Right renal pelvis (tissue), 4 donors: Measurements from ENCODE around the gene RALGPS2. TPM values are rescaled to one million over a fixed set of nuclear protein-coding genes. Genes with fewer than 3 reads are reported as not detected.
"Not testable (repeated sequence)": the region's sequence is repeated elsewhere in the genome, so short reads cannot be mapped to it uniquely, and the experiment has no call there.

Experiments
- DNase-seq, 4 donors: peaks; one replicate each; pipeline ENCODE4 v3.0.0-alpha.2; 2013; ENCODE audit warnings: low read depth in 4 of 4, low spot score in 3 of 4, missing footprints in 1 of 4
- polyA plus RNA-seq, 4 donors: library from polyadenylated mRNA; unstranded; fragments of 120-200 nt; gene quantifications; one replicate each; pipeline ENCODE4 v1.2.1, GENCODE V29; 2013; ENCODE audit not compliant: insufficient read length in 4 of 4

RALGPS2 gene
- polyA plus RNA-seq, 4 donors, result 31.2 to 36.0 (median 32.4) TPM

DNA sequence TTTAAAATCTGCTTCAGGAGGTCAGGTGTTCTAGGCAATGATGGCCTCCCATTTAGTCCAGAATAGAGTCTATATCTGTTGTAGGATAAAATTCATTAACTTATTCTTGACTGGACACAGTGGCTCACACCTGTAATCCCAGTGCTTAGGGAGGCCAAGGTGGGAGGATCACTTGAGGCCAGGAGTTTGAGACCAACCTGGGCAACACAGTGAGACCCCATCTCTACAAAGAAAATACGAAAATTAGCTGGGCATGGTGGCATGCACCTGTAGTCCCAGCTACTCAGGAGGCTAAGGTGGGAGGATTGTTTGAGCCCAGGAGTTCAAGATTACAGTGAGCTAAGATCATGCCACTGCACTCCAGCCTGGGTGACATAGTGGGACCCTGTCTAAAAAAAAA, 122.9 kb downstream of the RALGPS2 start:
- not testable (repeated sequence) for DNase-seq

DNA sequence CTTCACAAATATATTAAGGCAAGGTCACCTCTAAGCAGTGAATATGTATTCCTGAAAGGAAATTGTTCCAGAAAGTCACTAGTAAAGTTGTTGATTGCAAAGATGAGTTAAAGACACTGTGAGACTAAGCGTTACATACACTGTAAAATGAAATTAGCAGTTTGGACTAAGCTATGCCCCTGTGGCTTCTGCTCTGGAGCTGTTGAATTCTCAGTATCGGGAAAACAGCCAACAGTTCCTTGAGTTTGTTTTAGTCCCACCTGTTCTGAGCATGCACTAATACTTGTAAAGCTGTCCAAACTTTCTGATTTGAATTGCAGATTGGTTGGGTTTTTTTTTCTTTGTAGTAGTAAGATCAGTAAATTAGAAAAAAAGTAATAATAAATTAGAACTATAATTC, 124.9 kb downstream of the RALGPS2 start:
- no peak for DNase-seq

DNA sequence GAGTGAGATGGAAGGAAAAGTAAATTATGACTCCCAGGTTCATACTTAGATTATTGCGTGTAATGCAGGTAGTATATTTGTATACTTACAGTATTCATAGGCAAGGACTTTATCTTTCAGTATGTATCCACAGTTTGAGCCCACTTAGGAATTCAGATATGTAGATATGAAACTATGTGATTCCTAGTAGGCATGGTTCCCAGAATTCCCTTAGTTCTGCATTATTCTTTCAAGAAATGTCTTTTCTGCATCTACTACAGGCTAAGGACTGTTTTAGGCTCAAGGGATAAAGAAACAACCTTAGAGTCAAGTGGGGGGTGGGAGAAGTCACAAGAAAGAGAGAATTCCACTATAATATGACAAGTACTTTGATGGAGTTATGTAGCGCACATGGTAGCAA, 132.1 kb downstream of the RALGPS2 start:
- no peak for DNase-seq

DNA sequence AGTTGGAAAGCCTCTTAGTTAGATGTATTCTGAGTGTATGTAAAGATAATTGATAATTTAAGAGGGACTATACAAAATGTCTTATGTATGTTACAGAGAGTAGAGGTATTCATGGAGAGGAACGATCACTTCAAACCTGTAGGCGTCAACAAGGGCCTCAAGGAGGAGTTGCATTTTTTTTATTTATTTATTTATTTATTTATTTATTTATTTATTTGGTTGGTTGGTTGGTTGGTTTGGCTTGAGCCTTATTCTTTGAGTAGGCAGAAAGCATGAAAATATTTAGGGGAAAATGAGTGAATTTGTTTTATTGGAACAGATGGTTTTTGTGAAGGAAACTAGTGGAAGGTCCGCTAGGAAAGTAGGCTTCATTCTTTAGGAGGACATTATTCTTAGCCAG, 137.4 kb downstream of the RALGPS2 start:
- no peak for DNase-seq

DNA sequence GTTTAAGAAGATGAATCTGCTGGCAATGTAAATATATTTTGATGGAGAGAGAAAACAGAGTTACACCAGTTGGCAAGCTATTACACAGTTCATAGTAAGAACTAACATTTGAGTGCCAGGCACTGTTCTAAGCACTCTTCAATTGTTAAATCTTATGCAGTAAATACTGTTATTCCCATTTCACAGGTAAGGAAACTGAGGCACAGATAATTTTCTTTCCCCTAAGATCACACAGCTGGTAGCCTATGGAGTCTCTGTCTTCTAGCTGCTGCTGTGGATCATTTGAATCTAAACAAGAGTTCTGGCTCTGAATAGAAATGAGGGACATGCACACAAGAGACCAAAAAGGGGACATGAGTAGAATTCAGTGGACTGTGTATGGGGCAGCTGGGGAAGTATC, 137.8 kb downstream of the RALGPS2 start:
- no peak for DNase-seq

DNA sequence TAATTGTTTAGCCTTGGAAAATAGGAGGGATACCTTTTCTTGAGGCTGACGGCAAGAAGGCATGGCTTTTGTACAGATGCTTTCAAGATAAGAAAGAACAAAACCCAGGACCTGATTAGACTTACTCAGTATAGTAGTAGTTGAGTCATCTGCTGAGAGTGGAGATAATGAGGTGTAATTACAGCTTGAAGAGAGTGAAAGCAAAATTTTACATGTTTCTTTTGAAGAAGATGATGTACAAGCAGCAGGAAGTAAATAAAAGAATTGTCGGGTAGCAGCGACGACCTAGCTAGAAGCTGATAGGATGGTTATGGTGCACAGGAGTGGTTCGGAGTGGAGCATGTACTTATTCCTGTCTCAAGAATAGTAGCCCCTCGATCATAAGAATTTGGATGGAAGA, 139.3 kb downstream of the RALGPS2 start:
- DNase-seq, result no peak

DNA sequence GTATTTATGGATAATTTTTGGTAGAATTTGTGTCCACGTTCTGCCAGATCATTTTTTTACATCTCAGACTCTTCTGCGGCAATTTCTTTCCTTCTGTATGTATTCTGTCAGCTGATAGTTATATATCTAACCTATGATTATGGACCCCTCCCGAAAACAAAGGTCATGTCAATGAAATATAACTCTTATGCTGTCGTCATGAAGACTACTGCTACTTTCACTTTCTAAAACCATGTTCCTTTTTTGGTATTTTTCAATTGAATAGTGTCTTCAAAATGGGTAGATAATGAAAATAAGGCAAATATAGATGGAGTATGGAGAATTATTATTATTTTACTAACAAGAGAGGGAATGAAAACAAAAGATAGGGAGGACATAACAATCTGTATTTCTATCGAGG, 142.6 kb downstream of the RALGPS2 start:
- no peak for DNase-seq

DNA sequence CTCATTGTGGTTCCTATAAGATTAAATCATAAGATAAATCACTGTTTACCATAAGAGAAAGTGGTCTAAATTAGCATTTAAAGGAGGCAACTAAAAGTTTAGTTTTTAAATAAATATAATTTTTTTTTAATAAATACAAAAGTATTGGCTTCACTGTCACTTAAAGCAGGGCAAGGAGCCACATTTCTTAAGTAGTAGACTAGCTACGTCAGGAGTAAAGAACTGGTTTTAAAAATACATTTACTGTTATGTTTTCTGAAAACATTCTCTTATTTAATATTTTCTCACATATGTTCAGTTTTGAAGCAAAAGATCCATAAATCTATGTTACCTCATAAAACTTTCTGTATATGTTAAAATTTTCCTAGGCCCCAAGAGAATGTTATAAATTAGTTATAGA, 143.7 kb downstream of the RALGPS2 start:
- DNase-seq, result no peak

DNA sequence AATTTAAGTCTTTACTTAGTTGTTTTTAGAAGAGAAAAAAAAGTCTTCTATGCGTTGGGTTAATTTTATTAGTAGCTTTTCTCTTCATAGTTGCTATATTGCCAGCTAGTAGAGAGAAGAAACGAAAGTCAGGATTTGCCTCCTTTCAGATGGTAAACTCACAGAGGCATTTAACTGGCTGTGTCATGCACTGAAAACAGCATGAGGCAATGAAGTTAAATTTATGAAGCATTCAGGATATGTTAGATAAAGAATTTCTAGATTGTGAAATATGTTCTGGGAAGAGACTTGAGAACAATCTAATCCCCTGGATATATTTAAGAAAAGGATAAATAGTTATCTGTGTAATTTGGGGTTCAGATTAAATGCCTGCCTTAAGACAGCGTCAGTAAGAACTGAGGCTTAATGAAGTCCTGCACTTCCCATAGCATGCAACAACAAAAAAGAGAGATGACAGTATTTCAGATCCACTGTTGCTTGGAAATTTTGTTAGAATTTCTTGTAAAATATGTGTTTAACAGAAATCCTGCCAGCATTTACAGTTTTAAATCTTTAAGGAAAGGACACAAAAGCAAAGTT, 144.2 kb downstream of the RALGPS2 start:
- DNase-seq, result no peak

DNA sequence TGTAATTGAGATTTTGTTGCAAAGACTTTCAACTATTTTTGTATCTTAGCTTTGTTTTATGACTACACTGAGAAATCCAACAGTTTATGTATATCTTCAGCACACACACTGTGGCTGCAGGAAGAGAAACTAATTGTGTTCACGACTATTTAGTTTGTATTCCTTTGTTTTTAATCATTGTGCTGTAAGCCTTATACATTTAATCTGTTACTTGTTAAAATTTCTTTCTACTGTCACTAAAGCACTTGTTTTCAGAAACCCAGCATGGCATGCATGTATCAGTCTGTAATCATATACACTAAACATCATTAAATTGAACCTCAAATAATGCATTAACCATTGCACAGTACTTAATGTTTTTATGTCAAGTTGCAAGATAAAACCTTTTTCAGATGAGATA, 145.2 kb downstream of the RALGPS2 start:
- DNase-seq, result no peak

DNA sequence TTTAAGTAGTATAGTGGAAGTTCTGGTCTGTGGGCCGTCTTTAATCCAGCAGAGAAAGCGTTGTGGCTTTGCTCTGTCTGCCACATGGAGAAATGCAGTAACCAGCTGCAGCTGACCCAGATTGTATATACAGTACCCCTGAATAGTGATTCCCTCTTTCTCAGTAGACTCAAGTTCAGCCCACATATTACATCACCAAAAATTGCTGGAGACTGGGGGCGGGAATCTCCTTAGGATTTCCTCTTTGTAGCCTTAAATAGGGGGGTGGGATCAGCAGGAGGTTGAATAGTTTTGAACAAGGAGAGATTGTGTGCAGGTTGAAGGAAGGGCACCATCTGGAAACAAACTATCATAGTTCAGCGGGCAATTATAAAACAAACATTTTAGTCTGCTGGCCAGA, 145.9 kb downstream of the RALGPS2 start, which contains the start of gene ANGPTL1:
Gene ANGPTL1, minus strand, starts transcription at position 134 of the 400 bp plus-strand sequence. CDS start 5,301 bp downstream, outside the sequence.
- peak in 2 of 4 donors; percentile 28 to 29 for DNase-seq

DNA sequence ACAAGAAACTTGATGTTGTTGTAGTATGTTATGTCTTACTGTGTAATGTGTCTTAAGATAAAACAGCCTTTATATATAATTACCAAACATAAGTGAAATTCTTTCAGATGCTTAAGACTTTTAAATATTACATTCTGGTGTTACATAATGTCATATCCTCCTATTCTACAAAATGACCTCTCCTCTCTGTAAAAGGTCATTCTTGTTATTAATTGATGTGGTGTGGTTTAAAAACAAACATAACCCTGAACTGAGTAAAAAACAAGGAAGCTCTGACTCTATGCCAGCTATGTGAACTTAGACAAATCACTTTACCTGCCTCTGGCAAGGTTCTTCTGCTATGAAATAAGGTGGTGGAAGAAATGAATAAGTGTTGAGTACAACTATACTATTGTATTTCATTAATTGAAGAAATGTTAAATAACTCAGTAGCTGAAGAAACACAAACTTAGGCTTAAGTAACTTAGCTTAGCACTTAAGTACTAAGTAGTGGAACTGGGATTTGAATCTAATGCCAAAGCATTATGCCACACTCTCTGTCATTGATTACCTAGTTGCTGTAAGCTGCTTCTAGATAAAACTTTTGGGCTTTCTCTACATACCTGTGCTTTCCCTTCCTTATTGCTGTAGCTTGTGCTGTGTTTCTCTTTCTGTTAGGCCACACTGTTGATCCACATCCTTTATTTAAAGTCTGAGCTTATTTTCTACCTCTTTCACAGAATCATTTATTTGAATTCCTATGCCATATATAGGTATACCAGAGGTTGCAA, 146.7 kb downstream of the RALGPS2 start:
- DNase-seq, result no peak

DNA sequence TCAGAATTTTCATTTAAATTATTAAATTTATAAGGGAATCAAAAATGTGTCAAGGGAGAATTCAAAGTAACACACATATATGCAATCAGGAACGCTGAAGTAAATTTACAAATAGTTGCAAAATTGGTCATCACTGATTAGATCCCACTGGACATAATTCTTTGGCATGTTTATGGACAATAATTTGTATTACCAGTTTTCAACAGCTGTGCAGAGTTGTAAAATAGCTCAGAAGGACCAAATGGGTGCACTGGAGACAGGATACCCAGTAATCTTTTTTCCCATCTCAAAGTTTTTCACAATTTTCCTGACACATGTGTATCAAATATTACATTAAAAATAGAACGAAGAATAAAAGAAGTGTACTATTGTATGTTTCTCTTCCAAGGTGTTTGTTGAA, 149.9 kb downstream of the RALGPS2 start:
- no peak for DNase-seq

DNA sequence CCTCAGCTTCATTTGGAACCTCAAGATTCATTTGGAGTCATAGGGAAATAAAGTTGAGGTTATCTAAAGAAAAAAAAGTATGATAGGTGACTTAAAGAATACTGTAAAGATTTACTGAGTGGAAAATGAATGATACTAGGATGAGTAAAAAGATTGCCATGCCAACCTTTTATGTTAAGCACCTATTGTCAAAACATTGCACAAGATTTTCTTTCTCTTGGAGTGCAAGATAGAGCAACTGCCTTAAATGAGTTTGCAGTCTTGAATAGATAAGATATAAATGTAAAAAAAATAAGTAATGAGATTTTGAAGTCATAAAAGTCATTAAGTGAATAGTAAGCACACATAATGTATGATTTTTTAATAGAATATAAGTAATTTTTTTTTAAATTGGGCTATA, 150.9 kb downstream of the RALGPS2 start:
- DNase-seq, result no peak

DNA sequence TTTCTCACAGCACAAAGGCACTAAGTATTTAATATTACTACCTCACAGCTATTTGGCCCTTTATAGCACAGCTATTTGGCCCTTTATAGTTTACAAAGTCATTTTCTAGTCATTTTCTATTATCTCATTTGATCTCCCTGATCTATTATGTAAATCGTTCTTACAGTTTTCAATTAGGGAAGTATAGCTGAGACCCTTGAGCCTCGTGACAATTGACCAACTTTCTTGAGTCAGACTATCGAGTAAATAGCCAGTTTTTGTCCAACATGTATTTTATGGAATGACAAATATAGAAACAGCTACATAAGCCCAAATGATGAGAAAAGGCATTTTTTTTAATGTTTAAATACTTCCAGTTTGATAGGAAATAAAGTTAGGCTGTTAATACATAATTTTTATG, 152.9 kb downstream of the RALGPS2 start:
- DNase-seq, result no peak

DNA sequence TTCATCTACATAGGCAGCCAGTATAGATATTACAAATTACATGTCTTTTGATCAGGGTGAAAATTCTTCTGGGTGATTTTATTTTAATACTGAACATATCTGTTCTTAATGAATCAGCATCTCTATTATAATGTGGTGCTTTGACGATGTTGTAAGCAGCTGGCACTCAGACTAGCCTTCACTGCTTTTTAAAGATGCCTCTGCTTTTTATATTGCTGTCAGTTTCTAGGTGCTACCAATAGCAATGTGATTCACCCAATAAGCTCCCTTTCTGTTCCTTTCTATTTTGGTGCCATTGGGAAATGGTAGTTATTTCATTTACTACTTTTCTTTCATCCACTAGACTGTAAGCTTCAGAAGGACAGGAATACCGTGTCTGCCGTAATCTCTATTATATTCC, 156.9 kb downstream of the RALGPS2 start:
- no peak for DNase-seq

DNA sequence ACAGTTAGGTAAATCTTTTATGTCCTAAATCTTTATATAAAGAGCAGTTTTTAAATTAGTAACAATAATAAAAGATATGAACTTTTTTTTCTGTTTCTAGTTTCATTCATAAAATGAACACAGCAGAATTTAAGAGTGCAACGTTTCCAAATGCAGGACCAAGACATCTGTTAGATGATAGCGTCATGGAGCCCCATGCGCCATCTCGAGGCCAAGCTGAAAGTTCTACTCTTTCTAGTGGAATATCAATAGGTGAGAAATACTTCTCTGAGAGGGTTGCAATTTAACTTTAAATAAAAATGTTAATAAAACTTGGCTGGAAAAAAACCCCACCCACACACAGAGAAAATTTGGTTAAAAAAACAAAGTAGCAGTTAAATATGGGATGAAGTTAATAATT, 160.8 kb downstream of the RALGPS2 start:
- DNase-seq, result no peak

DNA sequence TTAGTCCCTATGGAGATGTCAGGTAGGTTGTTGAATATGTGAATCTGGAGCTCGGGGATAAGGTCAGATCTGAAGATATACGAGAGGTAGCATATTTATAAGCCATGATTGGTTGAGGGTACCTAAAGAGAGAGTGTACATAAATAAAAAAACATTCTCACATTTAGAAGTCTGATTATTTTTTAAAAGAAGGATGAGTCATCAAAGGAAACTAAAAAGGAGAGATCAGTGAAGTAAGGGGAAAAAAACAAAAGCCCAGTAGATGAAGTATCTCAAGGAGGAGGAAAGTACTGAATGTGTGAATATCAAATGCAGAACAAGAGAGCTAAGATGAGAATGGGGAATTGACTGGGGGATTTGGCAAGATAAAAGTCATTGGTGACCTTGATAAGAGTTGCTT, 161.5 kb downstream of the RALGPS2 start:
- DNase-seq, result no peak

DNA sequence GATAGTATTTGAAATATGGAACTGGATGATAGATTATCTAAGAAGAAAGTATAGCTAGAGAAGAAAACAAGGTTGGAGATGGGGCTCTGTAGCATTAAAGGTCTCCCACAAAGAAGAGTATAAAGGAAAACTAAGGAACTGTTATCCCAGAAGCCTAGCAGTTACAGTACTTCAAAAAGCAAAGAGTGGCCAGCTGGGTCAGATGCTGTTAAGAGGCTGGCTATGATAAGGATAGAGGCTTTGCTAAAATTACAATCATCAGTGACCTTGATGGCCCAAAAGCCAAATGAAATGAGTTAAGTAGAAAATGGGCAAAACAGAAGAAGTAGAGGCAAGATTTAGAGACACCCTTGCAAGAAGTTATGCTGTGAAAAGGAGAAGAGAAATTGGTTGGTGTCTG, 170.9 kb downstream of the RALGPS2 start:
- no peak for DNase-seq

DNA sequence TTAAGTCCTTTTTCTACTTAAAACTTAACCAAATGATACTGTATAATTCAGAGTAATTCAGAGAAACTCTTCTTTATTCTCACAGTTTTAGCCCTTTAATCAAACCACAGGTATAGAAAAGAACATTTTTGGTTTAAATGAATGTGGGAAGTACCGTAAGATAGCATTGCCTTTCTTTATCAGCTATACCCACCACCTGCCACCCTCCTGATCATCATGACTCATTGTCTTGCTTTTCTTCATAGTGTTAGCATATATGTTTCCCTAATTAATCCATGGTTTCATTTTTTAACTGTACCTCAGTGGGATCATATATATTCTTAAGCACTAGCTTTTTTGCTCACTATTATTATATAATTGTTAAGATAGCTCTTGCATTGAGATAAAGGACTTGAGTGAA, 173.4 kb downstream of the RALGPS2 start:
- no peak for DNase-seq

DNA sequence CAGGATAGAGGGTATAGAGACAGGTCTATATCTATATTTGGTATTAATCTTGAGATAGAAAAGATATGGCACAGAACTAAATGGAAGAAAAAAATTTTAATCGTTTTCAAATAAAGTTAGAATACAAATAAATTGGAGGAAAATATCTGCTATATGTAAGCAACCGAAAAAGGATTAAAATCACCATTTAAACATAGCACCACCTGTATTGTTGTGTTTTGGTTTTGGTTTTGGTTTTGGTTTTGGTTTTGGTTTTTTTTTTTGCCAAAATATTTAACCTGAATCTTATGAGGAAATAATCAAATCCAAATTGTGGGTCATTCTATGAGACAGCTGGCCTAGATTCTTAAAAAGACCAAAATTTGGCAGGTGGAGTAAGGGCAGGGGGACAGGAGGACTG, 174.4 kb downstream of the RALGPS2 start:
- DNase-seq, result no peak

DNA sequence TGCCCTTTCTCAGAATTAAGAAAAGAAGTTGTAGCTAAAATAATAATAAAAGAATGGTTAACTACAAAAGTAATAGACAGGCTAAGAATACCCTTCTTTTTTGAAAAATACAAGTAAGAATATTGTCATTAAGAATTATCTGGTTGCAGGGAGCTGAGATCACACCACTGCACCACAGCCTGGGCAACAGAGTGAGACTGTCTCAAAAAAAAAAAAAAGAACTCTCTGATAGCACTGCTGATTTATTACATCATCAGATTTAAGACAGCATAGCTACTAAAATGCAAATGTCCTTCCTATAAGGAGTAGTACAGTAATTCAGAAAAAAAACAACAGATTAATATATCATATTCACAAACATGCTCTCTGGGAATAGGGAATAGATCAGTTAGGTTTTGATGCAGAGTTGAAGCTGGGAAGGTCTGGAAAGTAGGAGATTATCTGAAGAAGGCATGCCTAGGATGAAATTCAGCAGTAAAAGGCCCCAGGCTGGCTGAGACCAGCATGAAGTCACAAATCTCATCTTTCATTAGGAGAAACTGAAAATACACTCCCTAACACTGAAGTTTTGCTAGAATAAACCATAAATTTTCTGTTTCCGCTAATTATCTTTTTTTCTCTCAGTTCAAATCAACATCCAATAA, 176.6 kb downstream of the RALGPS2 start:
- no peak for DNase-seq
